SK-N-MC (cell line): Measurements from ENCODE around the gene BAHD1.

ENCODE experiments used
- EZH2 ChIP-seq: fragments of 200-600 bp; sonication (generic); IDR thresholded peaks from one replicate; pipeline ENCODE4 v1.6.1; 2017; ENCODE audit warnings: antibody characterized with exemption
- FOXP2 ChIP-seq: optimal IDR thresholded peaks from 2 replicates; pipeline ENCODE3; 2011; ENCODE audit warnings: mild to moderate bottlenecking, moderate library complexity; ENCODE audit not compliant: insufficient read depth; ENCODE audit errors: extremely low read length, control extremely low read depth
- POLR2AphosphoS5 ChIP-seq: IDR thresholded peaks from 2 replicates; pipeline ENCODE4 v1.6.1; 2012; ENCODE audit warnings: mild to moderate bottlenecking, low read depth, low read length, borderline replicate concordance

DNA sequence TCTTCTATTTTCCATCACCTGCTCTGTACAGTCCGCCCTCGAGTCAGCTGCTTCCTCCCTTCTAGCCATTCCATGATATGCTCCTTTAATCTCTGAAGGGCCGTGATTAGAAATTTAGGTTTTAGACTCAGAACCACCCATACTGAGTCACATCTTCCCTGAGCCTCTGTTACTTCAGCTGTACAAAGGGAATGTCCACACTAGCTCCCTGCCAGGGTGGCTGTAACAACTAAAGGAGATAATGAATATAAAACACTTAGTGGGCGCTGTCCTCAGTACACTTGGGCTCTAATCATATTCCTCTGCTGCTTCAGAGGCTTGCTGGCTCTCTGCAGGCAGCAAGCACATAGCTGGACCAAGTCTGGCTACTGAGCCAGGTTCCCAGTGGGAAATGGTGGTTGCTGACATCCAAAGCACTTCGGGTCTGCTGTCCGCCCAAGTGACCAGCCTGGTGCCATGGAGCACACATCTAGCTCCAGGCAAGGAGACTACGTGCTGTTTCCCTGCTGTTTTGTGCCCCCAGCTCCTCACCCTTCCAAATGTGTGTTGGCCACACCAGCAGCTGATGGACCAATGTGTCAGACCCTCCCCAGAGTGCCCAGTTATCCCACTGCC, 29.1 kb downstream of the BAHD1 start:
- TF ChIP-seq EZH2 (no peak), POLR2AphosphoS5 (no peak; the same call in 1 of the 2 replicates), FOXP2 (no peak)
